ENCODE data around the gene HS2ST1.

HS2ST1 gene

GRCh38 chr1:87134625-87135328, 220.3 kb downstream of the HS2ST1 start:
- FAIRE-seq = no peak
- DNase-seq (ENCODE audit: insufficient read length, low spot score) = no peak
- no peak for TF ChIP-seq POLR2A (IDR thresholded peaks at IDR 0.05; ENCODE audit: low read depth, low read length)

GRCh38 chr1:87135329-87135712, 220.9 kb downstream of the HS2ST1 start:
- FAIRE-seq (no peak), DNase-seq (ENCODE audit: insufficient read length, low spot score) (no peak)
- no peak for TF ChIP-seq POLR2A (IDR thresholded peaks at IDR 0.05; ENCODE audit: low read depth, low read length)

DNA sequence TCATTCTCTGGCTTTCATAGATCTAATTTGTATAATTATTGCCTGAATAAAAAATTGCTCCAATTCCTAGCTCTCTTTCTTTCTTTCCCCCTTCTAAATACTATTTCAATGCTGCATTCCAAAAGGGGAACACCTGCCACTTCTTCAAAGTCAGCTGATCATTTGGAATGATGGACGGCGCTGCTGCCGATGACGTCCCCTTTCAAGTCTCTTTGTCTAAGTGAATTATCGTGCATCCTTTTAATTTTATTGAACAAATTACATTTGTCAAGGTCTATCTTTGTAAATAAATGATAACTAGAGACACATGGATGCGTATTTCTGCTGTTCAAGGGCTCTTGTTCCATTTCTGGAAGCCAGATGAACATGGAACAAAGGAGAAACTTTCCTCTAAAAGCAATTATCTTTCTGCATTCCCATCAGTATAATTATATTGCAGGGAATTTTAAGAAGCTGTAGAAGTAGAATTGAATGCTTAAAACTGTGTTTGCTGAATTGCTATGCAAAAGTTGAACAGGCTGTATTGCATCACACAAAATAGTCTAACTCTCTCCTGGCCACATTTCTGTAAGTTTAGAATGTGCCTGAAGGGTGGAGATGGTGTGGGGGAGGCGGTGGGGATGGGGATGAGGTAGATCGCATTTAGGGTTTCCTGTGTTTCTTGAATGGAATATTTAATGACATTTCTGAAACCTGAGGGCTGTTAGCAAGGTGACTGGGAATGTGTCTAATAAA, 222.3 kb downstream of the HS2ST1 start:
- DNase-seq (ENCODE audit: insufficient read length, low spot score) = no peak
- no peak for TF ChIP-seq POLR2A (IDR thresholded peaks at IDR 0.05; ENCODE audit: low read depth, low read length)
- FAIRE-seq = no peak

DNA sequence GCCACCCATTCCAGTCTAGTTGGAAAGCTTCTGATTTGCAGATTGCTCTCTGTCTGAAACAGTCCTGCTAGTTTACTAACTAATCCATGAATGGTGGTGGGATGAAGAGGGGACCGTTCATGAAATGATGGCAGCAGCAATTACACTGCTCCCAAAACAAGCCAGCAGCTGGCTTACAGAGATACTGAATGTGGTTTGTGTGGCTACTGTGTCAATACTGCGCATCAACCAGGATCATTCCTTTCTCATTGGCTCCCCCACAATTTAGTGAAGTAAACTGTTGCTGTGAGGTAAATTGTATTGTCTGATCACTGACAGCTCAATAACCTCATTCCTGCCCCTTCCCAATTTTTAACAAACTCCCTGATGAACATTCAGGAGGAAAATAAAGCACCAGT, 222.9 kb downstream of the HS2ST1 start:
- no peak for TF ChIP-seq POLR2A (IDR thresholded peaks at IDR 0.05; ENCODE audit: low read depth, low read length)
- no peak for DNase-seq (ENCODE audit: insufficient read length, low spot score)
- FAIRE-seq = no peak

- TF ChIP-seq POLR2A (IDR thresholded peaks at IDR 0.05; ENCODE audit: low read depth, low read length) = no peak
- FAIRE-seq (no peak), DNase-seq (ENCODE audit: insufficient read length, low spot score) (peak; percentile 58)
These were observed 226.6 kb downstream of the HS2ST1 start for GRCh38 chr1:87140831-87141540.

GRCh38 chr1:87141556-87141955, 227.1 kb downstream of the HS2ST1 start:
- DNase-seq (ENCODE audit: insufficient read length, low spot score) (no peak), FAIRE-seq (no peak)
- no peak for TF ChIP-seq POLR2A (IDR thresholded peaks at IDR 0.05; ENCODE audit: low read depth, low read length)

DNA sequence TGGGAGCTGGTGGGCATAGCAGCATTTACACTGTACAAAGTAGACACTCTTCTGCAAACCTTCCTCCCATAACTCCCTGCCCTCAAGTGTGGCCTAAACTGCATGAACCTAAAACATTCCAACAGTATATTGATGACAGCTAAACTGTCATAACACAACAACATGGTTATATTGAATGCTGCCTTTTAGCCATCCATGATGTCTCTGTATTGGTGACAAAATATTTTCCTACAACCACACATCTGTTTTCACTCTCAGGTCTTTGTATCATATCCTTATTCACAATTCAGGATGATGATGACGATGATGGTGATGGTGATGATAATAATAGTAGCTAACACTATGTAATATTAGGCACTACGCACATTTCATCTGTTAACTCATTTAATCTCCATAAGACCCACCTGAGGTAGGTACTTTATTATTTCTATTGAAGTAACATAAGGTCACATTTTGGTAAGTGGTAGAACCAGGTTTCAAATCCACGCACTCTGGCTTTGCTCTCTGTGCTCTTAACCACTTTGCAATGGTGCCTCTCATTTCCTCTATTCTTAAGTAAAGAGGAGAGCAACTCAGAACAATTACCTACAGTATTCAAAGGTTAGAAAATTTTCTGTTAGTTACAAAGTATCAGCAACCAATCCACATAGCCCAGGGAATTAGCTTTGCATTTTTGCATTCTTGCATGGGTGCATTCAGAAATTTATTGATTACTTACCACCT, 229.1 kb downstream of the HS2ST1 start:
- no peak for TF ChIP-seq POLR2A (IDR thresholded peaks at IDR 0.05; ENCODE audit: low read depth, low read length)
- DNase-seq (ENCODE audit: insufficient read length, low spot score) = no peak
- no peak for FAIRE-seq

DNA sequence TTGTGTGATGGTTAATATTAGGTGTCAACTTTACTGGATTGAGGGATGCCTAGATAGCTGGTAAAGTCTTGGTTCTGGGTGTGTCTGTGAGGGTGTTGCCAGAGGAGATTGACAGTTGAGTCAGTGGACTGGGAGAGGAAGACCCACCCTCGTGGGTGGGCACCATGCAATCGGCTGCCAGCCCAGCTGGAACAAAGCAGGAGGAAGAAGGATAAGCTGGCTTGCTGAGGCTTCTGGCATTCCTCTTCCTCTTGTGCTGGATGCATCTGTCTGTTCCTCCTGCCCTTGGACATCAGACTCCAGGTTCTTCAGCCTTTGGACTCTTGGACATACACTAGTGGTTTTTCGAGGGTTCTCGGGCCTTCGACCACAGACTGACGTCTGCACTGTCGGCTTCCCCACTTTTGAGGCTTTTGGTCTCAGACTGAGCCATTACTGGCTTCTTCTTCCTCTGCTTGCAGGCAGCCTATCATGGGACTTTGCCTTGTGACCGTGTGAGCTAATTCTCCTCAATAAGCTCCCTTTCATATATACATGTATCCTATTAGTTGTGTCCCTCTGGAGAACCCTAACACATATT, 230.0 kb downstream of the HS2ST1 start:
- FAIRE-seq (no peak), DNase-seq (ENCODE audit: insufficient read length, low spot score) (no peak)
- no peak for TF ChIP-seq POLR2A (IDR thresholded peaks at IDR 0.05; ENCODE audit: low read depth, low read length)

- no peak for DNase-seq (ENCODE audit: insufficient read length, low spot score)
- no peak for TF ChIP-seq POLR2A (IDR thresholded peaks at IDR 0.05; ENCODE audit: low read depth, low read length)
- no peak for FAIRE-seq
These were observed 230.5 kb downstream of the HS2ST1 start for GRCh38 chr1:87144981-87145380.

- FAIRE-seq (no peak), DNase-seq (ENCODE audit: insufficient read length, low spot score) (no peak)
These were observed 232.1 kb downstream of the HS2ST1 start for GRCh38 chr1:87146538-87146937.

GRCh38 chr1:87146986-87147385, 232.6 kb downstream of the HS2ST1 start:
- TF ChIP-seq POLR2A (IDR thresholded peaks at IDR 0.05; ENCODE audit: low read depth, low read length) = no peak
- FAIRE-seq = no peak
- DNase-seq (ENCODE audit: insufficient read length, low spot score) = no peak

More at GRCh38 chr1:87146538-87146937, 232.1 kb downstream of the HS2ST1 start:
- TF ChIP-seq POLR2A (IDR thresholded peaks at IDR 0.05; ENCODE audit: low read depth, low read length) = no peak

DNA sequence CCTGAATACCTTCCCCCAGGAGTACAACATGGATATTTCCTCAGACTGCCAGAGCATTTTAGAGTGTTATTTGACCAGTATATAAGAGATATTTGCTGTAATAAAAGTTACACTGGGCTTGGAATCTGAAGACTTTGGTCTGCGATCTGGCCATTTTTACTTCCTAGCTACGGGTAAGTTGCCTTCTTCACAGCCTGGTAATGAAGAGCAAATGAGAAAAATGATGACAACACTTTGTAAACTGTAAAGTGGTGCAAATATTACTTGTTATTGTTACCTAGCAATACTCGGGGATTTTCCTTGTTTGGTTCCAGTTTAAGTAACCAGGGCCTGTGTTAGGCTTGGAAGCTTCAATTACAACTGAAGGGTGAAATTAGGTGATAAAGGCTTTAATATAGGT, 233.4 kb downstream of the HS2ST1 start:
- FAIRE-seq (no peak), DNase-seq (ENCODE audit: insufficient read length, low spot score) (no peak)
- TF ChIP-seq POLR2A (IDR thresholded peaks at IDR 0.05; ENCODE audit: low read depth, low read length) = no peak

- DNase-seq (ENCODE audit: insufficient read length, low spot score) (no peak), FAIRE-seq (no peak)
- no peak for TF ChIP-seq POLR2A (IDR thresholded peaks at IDR 0.05; ENCODE audit: low read depth, low read length)
These were observed 234.2 kb downstream of the HS2ST1 start for GRCh38 chr1:87148661-87149060.
